Raji (cell line): ENCODE data around the gene KCNG2.

Experiments used
- POLR2A ChIP-seq: IDR thresholded peaks from 2 replicates; pipeline ENCODE4 v1.6.1; 2011; ENCODE audit warnings: low read depth, low read length, control low read depth; ENCODE audit not compliant: insufficient read depth

KCNG2 gene

DNA sequence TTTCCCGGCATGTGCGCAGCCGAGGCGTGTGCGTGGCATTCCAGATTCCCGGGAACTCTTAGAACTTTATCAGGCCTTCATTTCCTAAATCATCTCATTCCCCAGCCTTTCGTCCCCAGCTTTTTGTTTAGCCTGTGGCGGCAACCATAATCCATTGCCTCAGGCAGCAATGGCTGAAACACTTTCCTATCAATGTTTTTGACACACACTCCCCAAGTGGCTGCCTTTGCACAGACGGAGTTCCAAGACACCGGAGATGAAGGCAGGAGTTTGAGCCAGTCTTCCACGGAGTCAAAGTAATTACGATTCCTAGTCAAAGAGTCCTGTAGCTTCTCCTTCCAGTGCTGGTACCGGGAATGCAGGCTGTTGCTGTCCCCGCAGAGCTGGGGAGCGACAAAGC lies 64.8 kb downstream of the KCNG2 start:
- no peak for TF ChIP-seq POLR2A

DNA sequence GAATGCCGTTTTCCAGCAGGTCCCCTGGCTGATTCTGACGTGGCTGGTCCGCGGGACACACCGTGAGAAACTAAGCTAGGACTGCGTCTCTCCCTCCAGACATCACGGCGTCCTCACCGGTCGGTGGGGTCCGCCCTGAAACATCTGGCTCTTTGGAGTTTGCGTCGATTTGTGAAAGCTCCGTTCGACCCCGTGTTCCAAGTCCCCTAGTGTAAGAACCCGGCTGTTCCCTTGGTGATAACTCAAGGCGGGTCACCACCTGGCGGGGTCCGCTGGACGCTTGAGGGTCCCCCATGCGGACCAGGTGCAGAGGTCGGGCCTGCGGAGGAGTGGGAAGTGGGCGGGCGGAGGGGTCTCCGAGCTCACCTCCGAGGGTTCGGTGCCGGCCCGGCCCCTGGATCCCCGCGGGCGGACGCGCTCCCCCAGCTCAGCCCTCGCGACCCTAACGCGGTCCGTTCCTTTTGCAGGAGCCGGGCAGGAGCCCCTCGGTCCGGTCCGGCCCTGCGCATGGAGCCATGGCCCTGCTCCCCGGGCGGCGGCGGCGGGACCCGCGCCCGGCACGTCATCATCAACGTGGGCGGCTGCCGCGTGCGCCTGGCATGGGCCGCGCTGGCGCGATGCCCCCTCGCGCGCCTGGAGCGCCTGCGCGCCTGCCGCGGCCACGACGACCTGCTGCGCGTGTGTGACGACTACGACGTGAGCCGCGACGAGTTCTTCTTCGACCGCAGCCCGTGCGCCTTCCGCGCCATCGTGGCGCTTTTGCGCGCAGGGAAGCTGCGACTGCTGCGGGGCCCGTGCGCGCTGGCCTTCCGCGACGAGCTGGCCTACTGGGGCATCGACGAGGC lies 65.6 kb downstream of the KCNG2 start:
- no peak for TF ChIP-seq POLR2A

DNA sequence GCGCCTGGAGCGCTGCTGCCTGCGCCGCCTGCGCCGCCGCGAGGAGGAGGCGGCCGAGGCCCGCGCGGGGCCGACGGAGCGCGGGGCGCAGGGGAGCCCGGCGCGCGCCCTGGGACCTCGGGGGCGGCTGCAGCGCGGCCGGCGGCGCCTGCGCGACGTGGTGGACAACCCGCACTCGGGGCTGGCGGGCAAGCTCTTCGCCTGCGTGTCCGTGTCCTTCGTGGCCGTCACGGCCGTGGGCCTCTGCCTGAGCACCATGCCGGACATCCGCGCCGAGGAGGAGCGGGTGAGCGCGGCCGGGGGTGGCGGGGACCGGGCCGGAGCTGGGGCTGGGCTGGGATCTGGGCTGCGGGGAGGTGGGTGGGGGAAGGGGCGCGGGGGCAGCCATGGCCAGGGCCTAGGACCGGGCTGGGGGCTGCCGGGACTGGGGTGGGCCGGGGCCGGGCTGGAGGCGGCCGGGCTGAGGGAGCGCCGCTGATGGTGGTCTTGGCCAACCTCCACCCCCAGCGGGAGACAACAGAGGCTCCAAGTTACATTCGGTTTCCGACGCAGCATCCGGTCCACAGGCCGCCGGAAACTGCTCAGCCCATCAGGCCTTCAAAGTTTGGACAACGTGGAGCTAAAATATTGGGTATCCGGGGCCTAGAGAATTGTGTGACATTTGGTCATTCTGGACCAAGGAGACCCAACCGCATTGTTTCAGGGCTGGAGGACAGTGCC lies 66.4 kb downstream of the KCNG2 start:
- no peak for TF ChIP-seq POLR2A

DNA sequence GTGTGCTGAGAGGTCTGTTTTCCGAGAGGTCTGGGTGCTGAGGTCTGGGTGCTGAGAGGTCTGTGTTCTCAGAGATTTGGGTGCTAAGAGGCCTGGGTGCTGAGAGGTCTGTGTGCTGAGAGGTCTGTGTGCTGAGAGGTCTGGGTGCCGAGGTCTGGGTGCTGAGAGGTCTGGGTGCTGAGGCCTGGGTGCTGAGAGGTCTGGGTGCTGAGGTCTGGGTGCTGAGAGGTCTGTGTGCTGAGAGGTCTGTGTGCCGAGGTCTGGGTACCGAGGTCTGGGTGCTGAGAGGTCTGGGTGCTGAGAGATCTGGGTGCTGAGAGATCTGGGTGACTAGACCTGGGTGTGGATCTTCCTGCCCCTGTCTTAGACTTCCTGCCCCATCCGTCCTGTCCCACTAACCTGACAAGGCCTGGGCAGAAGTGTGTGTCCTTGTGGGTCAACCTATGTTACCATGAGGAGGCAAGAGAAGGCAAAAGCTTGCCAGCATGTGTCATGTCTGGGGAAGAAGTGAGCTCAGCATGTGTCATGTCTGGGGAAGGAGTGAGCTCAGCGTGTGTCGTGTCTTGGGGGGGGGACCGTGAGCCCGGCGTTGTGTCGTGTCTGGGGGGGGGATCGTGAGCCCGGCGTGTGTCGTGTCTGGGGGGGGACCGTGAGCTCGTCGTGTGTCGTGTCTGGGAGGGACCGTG lies 69.3 kb downstream of the KCNG2 start:
- TF ChIP-seq POLR2A, result no peak

DNA sequence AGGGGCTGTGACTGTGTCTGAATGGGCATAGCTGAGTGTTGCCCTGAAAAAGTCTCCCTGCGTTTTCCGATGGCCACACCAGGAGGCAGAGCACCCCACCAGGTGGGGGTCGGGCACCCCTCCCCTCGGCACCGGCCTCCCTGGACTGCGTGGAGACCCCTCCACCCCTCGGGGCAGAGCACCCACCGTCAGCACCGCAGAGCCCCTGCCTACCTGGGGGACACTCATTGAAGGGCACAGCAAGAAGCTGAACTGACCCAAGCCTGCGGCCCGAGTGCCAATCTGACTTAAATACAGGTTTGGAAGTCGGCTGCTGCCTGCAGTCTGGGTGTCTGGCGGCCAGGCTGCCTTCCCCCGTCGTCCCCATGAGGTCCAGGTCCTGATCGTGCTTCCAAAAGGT lies 69.9 kb downstream of the KCNG2 start:
- no peak for TF ChIP-seq POLR2A

DNA sequence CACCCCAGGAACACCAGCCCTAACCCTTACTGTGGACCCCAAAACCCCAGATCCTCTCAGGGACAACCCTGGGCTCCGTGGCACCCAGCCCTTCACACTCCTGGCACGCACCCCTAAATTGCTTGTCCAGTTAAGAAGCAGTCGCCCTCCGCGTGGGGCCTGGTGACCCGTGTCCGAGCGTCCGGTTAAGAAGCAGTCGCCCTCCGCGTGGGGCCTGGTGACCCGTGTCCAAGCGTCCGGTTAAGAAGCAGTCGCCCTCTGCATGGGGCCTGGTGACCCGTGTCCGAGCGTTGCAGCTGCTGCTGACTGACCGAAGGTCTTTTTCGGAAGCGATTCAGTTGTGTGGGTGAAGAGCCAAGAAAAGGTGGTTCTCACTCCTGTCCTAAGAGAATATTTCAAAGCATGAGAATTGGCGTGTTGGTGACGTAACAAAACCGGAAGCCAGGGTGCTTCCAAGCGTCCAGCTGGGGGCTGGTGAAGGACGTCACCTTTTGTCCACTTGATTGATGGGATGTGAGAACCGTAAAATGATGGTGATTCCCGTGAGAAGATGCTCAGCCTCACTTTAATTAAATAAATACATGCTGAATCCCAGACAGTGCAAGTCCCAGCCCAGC lies 70.5 kb downstream of the KCNG2 start:
- no peak for TF ChIP-seq POLR2A

DNA sequence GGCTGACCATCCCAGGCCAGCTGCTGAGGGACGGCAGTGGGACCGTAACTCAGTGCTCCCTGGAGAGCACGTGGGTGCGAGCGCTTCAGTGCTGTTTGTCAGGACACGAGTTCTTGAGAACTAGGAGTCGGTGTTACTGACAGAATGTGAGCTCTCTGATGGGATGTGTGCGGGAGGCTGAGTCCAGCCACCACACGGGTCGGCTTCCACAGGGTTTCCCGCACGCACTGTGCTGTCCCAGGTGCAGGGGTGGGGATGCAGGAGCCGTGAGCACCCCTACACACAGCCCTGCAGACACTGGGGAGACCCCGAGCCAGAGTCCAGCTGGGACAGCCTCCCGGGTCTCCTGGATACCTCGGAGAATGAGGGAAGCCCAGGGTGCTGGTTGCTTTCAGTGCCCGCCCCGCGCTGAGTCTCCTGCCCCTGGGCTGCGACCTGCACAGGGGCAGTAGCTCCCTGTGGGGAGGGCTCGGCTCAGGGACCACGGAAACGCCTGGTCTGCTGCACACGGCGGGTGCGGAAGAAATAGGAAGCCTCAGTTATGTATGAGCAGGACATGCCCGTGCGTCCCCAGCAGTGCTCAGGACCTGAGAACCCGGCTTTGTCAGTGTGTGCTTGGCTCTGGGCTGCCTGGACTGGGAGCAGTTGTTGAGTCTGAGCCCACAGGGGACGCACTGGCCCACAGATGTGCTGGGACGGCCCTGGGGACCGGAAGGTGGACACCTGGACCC lies 71.2 kb downstream of the KCNG2 start:
- no peak for TF ChIP-seq POLR2A

DNA sequence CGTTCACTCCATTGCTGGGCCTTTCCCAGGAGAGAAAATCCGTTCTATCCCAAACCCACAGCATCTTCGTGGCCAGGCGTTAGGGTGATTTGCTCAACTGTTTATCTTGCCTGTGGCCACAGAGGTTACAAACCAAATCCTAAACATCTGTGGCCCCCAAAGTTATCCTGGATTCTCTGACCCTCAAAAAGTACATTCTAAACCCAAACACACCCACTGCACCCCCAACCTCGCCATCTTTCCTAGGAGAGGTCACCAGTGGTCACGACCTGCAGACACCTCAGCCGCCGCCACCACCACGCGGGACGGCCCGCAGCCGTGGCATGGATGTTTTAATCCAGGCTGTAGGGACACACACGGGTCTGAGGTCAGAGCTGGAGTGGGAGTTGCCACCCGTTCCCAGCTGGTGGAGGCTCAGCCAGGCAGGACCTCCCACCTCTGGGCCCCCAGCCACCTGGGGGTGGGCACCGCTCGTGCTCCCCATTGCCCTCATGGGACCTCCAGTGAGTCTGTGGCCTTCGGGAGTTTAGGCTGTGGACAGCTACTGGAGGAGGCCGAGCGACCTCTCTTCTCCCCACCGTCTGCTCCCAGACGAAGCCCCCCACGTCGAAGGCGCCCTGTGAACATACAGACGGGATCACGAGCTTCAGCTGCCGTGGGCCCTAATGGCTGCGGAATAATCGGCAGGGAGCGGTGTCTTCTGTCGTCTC lies 72.0 kb downstream of the KCNG2 start:
- no peak for TF ChIP-seq POLR2A

DNA sequence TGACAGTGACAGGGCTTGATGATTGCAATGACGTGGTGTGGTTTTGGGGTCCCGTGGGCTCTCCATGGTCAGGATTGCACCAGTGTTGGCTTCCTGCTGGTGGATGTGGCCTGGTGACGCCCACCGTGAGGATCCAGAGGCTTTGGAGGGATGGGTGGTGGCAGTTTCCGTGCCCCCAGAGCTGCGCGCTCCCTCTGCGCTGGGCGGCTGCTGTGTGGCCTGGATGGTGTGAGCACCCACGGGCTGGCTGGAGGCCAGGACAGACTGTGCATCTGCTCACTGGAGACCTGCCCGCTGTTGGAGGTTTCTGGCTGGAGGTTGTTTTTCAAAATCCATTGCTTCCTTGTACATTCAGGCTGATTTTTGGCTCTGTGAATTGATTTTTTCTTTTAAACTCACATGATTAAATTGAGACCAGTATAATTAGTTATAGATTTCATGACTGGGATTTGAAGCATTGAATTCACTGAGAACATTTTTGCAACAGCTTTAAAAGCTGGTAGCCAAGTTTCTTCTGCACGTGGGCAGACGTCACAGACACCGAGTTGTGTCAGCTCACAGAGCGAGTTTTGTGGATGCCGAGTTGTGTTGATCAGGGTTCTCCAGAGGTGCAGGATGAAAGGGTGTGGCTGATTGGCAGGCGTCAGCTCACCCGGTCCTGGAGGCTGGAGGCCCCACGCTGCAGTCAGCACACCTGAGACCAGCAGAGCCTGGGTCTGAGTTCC lies 72.7 kb downstream of the KCNG2 start:
- TF ChIP-seq POLR2A, result no peak

DNA sequence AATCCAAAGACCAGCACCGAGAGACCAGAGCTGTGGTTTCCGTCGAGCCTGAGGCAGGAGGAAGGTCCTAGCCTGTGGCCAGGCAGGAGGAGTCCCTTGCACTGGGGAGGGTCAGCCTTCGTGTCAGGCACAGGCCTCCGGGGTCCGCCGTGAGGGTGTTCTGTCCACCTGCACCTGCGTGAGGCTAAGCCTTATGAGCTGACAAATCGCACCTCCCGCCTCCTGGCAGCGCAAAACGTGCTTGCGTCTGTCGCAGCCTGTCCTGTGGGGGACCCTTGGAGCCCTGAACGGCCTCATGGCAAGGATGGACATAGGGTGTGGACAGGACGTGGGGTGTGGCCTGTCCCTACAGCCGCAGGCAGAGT lies 73.3 kb downstream of the KCNG2 start:
- TF ChIP-seq POLR2A, result no peak

DNA sequence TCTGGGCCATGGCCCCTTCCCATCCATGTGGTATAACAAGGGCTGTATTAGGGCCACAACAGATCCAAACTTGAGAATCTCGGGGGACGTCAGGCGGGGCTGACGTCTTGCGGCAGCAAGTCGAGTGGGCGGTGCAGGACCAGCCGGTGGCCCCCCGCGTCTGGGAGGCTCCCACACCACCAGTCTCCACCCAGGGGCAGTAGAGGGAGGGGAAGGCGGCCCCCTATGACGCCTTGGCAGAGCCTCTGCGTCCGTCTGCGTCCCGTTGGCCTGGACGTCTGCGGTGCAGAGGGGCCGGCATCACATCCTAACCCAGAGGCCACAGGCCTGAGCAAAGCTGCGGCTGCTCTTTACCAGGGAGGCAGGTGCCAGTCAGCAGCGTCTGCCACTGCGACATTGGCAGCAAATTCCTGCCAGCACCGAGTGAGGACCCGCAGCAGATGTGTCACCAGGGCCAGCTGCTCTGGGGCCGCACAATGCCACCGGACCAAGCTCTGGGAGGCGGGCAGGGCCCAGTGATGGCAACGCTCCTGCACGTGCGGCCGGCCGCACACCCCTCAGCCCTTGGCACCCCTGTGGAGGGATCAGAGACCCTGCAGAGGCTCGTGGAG lies 73.8 kb downstream of the KCNG2 start:
- no peak for TF ChIP-seq POLR2A

DNA sequence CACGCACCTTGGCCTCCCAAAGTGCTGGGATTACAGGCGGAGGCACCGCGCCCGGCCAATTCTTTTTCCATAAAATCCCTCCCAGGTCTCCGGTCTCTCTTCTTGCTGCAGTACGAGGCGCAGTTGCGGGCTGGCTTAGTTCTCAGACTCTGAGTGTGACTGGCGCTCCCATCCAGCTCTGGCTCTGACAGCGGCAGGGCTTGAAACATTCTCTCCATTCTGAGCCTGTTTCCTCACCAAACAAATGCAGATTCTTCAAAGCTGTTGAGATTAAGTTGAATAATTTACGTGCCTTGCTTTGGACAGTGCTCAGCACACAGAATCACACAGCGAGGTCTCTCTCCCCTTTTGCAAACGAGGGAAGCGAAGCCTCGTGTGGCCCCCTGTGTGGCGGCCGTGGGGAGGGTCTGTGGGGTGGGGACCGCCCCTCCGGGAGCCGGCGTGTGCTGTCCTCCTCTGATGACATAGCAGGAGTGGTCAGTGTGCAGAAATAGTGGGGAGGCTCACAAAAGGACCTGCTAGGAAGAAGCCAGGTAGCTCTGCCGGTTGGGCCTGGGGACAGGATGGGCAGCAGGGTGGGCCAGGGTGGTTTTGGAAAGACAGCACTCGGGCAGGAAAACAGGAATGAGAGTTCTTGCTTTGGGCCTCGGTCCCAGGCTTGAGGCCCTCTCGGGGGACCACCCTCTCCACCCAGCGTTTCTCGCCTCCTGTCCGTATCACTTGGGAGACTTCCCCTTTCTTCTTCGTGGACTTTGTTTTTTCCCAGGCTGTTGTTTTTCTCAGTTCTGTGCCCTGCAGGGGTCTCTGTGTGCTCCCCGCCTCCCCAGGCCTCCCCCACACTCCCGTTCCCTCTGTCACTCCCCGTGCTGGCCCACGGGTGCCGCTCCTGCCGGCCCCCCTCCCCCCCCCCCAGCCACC lies 75.0 kb downstream of the KCNG2 start:
- TF ChIP-seq POLR2A, result no peak
